CD4-positive, alpha-beta T cell treated with Interleukin-17A for 1 hour (primary cell): ENCODE data around the gene ZFPL1.

Source experiments
- DNase-seq: peaks from one replicate; pipeline ENCODE4 v3.0.0-alpha.2; 2020

Gene ZFPL1

GRCh38 chr11:65131417-65131776, 47.4 kb downstream of the ZFPL1 start:
- no peak for DNase-seq

DNA sequence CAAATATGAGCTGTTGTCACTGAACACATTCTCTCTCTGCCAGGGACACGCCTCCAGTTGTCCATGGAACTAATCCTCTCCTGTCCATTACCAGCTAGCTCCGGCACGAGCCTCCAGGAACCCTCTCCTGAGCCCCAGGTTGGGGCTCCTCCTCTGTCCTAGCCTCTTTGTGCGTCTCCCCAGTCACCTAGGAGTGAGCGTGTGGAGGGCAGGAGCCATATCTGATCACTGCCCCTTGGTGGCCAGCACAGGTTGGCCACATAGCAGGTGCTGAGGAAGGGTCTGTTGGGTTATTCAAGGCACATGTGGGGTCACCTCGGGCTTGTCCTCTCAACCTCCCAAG, 47.8 kb downstream of the ZFPL1 start:
- DNase-seq: no peak

DNA sequence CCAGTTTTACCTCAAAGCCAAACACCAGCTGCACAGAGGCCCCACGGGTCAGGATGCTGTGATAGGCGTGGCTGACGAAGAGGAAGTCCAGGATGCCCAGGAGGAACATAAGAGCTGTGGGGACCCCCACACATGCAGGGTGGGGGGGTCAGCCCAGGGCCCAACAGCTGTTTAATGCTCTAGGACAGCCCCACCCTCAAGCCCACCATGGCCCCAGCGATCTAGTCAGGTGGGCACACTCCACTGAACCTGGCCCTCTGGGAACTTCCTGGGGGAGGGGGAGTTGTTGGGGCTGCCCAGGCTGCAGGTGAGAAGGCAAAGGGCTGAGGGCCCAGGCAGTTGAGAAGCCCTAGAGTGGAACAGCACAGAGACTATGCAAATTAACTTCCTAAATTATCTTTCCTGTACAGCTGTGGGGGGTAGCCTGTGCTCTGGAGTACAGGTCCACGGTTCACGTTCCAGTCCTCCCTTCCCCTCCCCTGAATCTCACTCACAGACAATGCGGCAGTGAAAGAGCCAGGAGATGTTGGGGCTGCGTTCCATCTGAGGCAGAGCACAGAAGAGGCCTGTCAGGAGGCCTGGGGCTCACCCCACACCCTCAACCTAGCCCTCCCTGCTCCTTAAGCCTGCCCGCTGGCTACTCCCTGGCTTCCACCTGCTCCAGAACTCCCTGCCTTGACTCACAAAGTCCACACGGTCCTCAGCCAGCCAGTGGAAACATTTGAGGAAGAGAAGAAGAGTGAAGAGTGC, 48.4 kb downstream of the ZFPL1 start:
- DNase-seq: no peak

DNA sequence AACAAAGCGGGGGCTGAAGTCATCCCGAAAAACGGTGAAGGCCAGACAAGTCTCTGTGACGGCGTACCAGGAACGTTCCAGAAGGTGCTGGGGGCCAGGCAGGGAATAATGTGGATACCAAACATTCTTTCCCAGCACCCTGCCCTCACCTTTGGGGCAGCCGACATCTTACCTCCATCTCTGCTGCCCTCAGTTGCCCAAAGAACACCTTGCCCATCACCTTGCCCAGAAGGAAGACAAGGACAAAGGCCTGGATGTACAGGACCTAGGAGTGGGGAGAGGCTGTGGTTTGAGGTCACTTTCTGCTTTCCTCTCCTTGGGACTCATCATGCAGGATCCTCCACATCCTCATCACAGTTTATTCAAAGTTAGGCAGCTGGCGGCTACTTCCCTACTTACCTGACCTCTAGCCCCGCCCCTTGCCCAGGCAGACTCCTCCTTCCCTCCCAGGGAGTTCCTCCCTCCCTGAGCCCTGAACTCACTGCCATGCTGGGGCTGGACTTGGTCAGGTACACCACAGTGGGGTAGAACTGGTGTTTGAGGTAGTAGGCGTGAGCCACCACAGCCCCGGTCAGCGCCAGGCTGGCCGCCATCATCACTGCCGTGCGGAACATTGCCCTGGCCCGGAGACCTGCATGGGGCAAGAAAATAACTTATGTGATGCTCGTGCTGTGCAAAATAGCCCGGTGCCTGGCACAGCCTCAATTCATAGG, 49.1 kb downstream of the ZFPL1 start:
- DNase-seq: peak; percentile 54

GRCh38 chr11:65133724-65134123, 49.7 kb downstream of the ZFPL1 start:
- DNase-seq: no peak

DNA sequence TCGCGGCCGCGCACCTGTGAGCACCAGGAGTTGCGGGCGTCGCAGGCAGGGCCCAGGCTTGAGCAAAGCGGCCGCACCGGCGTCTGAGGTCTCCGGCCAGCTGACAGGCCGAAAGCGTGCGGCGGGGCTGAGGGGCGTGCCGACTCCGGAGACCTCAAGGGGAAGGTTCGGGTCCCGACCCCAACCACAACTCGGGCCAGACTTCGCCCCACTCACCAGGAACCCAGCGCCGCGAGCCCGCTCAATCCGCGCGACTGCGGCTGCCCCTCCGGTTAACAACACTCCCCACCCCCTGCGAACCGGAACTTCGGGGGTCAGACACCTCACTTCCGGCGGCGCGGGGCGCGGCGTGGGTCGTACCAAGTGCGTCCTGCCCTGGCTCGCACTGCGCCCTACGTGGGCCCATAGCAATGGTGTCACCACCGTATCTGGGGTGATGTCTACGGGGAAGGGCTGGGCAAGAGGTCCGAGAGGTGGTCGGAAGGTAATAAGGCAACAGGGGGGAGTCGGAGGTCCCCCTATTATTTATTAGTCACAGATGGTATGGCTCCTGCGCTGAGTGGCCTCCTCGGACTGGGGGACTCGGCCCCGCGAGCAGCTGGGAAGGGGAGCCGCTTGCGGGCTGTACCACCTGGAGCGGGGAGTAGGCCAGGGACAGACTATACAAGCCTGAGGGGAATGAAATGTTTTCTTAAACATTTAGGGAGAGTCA, 50.4 kb downstream of the ZFPL1 start, which contains the start of gene SYVN1:
TSS of gene SYVN1 (minus strand) at position 280 of the 712 bp plus-strand sequence. CDS start 918 bp downstream, outside the sequence.
- DNase-seq: peak; percentile 93

DNA sequence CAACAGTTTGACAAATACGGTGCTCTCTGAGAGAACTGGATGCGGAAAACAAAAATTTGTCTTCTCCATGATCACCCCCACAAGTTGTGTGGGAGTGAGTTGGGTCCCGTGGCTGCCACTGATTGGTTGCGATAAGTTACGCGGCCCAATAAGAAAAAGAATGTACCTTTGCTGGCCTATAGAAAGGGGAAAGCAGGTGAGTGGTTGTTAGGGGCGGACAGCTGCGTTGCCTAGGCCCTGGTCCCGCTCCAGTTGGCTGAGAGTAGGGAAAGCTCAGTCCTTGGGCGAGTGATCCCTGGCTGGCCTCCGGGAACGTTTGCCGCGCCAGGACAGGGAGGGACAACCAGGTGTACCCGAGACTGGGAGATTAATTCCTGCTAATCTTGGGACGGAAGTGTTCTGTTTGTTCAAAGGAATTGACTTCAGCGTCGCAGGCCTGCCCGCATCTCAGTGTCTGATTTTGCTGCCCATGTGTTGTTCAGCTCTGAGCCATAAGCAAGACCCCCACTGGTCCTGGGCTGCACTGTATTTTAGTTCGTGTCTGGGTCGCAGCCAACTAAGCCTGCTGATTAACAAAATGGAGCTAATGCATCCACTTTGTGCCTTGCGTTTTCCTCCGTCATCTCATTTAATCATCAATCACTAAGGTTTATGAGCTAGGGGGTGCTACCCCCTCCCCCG, 51.1 kb downstream of the ZFPL1 start:
- peak; percentile 96 for DNase-seq

GRCh38 chr11:65135633-65136145, 51.7 kb downstream of the ZFPL1 start:
- DNase-seq: no peak

DNA sequence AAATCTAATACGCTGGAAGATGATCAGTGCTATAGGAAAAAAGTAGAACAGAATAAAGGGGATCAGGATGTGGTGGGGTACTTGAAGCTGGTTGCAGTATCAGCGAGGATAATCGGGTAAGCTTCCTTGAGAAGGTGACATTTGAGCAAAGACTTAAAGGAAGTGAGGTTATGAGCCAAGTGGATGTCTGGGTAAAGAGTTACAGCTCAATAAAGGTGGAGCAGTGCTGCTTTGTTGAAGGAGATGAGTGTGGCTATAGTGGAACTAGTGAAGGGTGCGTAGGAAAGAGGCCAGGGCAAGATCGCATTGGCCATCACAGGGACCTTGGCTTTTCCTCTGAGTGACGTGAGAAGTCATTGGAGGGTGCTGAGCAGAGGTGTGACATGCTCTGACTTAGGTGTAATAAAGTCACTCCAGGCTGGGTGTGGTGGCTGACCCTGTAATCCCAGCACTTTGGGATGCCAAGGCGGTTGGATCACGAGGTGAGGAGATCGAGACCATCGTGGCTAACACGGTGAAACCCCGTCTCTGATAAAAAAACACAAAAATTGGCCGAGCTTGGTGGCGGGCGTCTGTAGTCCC, 52.6 kb downstream of the ZFPL1 start:
- no peak for DNase-seq
